ENCODE results near the gene WDR1.

DNA sequence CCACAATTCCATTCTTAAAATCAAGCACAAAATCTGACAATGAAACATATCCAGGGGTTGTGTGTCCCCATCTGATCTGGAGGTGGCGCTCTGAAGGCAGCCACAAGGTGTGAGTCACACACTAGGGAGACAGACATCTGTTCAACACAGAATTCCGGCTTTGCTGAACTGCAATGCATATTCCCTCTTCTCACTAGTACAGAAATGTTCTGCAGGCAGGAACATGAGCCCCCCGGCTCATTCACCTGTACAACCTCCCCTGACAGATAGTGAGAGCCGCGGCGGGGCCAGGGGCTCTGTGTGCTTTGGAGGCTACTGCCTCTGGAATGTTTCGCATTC is 41.9 kb downstream of the WDR1 start:
- TF ChIP-seq, protein P1, sequence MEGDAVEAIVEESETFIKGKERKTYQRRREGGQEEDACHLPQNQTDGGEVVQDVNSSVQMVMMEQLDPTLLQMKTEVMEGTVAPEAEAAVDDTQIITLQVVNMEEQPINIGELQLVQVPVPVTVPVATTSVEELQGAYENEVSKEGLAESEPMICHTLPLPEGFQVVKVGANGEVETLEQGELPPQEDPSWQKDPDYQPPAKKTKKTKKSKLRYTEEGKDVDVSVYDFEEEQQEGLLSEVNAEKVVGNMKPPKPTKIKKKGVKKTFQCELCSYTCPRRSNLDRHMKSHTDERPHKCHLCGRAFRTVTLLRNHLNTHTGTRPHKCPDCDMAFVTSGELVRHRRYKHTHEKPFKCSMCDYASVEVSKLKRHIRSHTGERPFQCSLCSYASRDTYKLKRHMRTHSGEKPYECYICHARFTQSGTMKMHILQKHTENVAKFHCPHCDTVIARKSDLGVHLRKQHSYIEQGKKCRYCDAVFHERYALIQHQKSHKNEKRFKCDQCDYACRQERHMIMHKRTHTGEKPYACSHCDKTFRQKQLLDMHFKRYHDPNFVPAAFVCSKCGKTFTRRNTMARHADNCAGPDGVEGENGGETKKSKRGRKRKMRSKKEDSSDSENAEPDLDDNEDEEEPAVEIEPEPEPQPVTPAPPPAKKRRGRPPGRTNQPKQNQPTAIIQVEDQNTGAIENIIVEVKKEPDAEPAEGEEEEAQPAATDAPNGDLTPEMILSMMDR (IDR thresholded peaks at IDR 0.05): peak in 8 of 12 donors; percentile 9 to 38 (median 26)
- TF ChIP-seq POLR2A (IDR thresholded peaks at IDR 0.05): no peak
